Breast epithelium (tissue), 3 donors: ENCODE measurements around the gene TRIM4.

ENCODE experiments used
- POLR2A ChIP-seq: fragments of 450-650 bp; IDR thresholded peaks from one replicate; pipeline ENCODE4 v1.6.1; 2016; ENCODE audit warnings: antibody characterized with exemption, mild to moderate bottlenecking, moderate library complexity
- POLR2AphosphoS5 ChIP-seq, 3 donors: sonication (generic); formaldehyde crosslinking; IDR thresholded peaks; one replicate each; pipeline ENCODE4 v1.6.1; 2017; ENCODE audit warnings: antibody characterized with exemption in 3 of 3
- TF ChIP-seq, protein P1 (sequence below), 3 donors: fragments of 450-650 bp; IDR thresholded peaks; one replicate each; pipeline ENCODE4 v1.5.1; 2016 to 2017; ENCODE audit warnings: antibody characterized with exemption in 3 of 3, mild to moderate bottlenecking in 3 of 3, moderate library complexity in 3 of 3

DNA sequence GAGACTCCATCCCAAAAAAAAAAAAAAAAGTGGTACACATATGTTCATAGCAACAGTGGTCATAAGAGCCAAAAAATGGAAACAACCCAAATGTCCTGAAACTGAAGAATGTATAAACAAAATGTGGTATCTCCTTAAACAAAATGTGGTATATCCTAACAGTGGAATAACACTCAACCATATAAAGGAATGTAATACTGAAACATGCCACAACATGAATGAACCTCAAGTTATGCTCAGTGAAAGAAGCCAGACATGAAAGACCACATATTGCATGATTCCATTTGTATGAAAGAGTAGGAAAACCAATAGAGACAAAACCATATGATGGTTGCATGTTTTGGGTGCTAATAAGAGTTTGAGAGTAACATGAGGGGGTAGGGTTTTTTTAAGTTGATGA, 7.0 kb upstream of the TRIM4 start:
- TF ChIP-seq POLR2A, result no peak
- TF ChIP-seq, protein P1, sequence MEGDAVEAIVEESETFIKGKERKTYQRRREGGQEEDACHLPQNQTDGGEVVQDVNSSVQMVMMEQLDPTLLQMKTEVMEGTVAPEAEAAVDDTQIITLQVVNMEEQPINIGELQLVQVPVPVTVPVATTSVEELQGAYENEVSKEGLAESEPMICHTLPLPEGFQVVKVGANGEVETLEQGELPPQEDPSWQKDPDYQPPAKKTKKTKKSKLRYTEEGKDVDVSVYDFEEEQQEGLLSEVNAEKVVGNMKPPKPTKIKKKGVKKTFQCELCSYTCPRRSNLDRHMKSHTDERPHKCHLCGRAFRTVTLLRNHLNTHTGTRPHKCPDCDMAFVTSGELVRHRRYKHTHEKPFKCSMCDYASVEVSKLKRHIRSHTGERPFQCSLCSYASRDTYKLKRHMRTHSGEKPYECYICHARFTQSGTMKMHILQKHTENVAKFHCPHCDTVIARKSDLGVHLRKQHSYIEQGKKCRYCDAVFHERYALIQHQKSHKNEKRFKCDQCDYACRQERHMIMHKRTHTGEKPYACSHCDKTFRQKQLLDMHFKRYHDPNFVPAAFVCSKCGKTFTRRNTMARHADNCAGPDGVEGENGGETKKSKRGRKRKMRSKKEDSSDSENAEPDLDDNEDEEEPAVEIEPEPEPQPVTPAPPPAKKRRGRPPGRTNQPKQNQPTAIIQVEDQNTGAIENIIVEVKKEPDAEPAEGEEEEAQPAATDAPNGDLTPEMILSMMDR (IDR thresholded peaks at IDR 0.05), result no peak
- TF ChIP-seq POLR2AphosphoS5 (IDR thresholded peaks at IDR 0.05), result no peak
